OCI-M1 (cell line): ENCODE results near the gene SORBS1.

ENCODE experiments used
- DNase-seq: peaks from one replicate; lab custom pipeline; 2025; lab: John Stamatoyannopoulos, UW

SORBS1 gene

GRCh38 chr10:95561177-95561863 is at the start of gene SORBS1:
Gene SORBS1 (minus strand): TSS chr10:95561371. CDS start chr10:95441135, 120,236 bp downstream.
- peak; percentile 99 for DNase-seq

DNA sequence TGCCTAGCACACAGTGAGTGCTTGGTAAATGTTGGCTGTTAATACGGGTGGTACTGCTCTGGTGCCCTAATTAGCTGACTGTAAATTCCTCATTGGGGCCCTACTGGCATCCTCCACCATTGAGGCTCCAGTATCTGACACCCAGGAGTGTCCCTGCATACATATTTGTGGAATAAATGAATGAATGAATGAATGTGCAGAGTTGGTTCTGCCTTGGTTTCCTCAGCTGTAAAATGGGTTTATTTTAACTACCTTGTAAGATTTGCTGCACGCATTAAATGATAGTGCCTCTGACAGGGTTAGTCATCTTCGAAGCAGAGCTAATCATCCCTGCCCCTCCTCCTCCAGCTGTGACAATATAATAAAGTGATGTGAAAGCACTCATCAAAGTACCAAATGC is 49.6 kb upstream of the SORBS1 start:
- no peak for DNase-seq

DNA sequence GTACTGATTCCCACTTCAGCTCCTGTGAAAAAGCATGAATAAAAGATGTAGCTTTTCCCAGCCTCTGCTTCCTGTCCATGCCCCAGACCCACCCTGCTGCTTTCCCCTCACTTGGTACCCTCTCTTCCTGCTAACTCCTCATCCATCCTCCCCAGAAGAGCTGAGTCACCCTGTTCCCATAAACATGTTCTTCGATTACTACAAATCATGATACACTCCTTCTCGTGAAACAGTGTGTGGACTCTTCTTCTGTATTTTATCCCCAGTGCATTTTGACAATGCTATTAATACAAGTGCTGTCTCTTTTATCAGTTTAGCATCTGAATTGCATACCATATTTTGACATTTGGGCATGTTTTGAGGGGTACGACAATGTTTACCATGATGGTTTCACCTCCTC is 45.8 kb upstream of the SORBS1 start:
- DNase-seq = no peak

- DNase-seq = no peak
Measured at GRCh38 chr10:95605163-95605562, 44.0 kb upstream of the SORBS1 start.

GRCh38 chr10:95604630-95605029 is 43.5 kb upstream of the SORBS1 start:
- no peak for DNase-seq

DNA sequence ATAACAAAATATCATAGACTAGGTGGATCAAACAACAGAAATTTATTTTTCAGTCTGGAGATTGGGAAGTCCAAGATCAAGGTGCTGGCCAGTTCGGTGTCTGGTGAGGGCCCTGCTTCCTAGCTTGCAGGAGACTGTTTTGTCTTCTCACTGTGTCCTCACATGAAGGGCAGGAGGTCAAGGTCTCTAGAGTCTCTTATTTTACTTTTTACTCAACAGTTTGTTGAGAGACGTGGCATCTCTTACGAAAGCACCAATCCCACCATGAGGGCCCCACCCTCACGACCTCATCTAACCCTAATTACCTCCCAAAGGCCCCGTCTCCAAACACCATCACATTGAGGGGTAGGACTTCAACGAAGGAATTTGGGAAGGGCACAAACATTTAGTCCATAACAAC is 41.2 kb upstream of the SORBS1 start:
- no peak for DNase-seq

DNA sequence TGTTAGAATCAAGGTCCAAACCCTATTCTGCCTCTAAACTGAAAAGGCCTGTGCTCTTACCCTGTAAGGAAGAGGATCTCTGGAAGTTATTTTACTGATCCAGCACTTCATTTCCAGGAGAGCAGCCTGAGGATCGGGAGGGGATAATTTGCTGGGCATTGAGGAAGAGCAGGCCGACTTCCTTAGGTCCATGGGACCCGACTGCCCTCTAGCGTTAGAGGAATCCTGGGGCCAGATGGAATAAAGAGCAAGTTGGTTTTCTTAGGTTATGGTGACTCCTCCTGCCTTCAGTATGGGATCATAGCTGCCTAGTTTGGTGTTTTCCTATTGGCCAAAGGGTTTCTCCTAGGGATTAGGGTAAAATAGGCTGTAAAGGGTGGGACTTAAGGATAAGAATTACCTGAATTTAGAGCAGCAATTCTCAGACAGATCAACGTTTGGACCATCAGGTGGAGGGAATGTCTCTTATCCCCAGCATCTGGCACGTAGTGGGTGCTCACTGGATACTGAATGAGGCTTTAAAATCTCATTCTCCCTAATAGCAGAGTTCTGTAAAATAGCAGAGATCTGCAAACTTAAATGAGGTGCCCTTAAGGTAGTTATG is 40.0 kb upstream of the SORBS1 start:
- peak; percentile 94 for DNase-seq

GRCh38 chr10:95600158-95600557 is 39.0 kb upstream of the SORBS1 start:
- DNase-seq = no peak

GRCh38 chr10:95597788-95598187 is 36.6 kb upstream of the SORBS1 start:
- DNase-seq = no peak

DNA sequence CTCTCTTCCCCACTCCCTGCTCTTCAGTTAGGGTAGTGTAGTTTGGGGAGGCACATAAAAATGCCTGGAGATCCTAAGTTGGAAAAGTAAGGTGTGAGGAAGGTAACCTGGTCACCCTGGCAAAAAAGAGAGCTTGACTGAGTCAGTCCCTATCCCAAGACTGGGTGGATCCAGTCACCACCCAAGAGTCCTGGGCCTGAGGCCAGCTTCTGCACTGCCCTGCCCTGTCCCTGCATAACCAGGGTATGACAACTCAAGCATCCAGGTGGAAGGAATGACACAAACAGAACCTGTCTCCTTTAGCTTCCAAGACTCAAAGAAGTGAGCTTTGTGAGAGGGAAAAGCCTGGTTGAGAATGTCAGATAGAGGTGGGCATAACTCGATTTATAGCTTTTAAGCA is 26.9 kb upstream of the SORBS1 start:
- no peak for DNase-seq

DNA sequence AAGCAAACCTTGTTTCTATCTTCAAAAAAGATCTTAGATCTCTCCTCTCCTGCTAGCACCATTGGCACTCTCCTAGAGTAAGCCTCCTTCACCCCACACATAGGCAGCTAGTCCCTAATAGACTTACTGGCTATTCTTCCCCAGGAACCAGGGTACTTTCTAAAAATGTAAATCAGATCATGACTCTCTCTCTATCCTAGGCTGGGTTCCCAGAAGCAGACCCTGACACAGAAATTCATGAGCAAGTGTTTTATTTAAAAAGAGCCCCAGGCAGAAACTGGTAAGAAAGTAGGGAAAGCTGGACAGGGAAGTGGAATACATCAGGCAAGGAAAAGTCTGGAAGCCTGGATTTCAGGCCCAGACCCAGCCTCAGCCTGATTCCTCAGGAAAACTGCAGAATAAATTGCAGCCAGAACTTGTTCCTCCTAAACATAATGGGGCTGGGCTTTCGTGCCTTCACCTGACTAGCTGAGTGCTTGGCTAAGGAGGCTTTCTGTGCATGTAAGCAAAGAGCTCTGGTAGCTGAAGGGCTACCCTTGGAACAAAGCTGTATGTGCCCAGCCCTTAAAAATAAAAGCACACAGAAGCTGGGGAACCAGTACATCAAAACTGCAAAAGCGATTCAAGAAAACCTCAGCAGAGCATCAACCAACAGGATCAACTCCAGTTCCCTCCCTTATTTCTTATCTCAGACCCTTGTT is 18.8 kb upstream of the SORBS1 start:
- DNase-seq = no peak

DNA sequence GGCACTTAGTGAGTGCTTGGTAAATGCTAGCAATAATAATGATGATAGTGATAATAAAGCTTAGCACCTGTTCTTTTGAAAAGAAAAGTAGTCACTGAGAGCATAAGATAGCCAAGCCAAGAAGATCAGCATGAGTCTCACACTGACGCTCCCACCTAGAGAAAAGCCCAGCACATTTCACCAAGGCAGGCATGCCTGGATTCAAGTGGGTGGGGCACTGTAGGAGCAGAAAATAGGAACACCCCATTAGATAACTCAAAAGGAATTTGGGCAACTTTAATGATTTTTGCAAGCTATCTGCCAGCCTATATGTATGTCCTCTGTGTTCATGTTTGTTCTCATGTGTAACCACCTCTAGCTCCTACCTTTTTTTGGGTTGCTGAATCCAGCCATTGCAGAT is 18.1 kb upstream of the SORBS1 start:
- DNase-seq = no peak

DNA sequence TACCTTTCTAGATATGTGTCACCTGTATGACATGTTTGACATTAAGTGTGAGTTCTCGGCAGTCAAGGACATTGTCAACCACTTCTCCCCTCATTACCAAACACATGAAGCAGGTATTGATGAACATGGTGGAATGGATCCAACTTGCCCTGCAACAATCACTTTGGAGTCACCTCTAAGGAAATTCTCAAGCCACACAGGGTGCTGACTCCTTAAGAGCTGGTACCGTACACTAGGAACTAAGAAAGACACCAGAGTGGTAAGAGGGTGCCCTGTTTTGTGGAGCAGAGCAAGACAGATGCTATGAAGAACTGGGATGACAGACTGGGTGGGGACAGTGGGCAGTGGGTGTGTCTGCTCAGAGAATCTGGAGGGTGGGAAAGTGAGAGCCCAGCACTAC is 17.4 kb upstream of the SORBS1 start:
- DNase-seq = no peak

GRCh38 chr10:95574649-95575365 is 13.6 kb upstream of the SORBS1 start:
- no peak for DNase-seq

DNA sequence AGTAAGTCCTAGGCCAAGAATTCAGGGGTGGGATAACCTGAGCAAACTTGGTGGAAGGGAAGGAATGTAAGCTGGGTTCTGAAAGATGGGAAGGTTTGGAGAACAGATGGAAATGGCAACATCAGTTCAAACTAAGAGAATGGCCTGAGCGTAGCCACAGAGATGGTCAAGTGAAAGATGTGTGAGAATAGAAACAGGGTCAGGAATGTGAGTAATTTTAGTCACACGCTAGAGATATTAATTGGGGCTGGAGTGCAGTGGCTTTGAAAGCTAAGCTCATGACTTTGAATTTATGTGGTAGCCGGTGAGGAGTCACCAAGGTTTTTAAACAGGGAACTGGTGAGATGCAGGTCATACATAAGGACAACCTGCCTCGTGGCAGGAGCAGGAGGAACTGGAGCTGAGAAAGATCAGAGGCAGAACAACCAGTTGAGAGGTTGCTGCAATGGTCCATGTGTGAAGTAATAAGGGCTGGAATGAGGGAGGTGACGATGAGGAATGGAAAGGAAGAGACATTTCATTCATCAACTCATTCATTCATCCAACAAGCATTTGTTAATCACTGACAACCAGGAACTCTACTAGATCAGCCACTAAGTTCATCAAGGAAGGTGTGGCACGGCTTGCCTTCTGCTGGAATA is 12.9 kb upstream of the SORBS1 start:
- no peak for DNase-seq

GRCh38 chr10:95573527-95573926 is 12.4 kb upstream of the SORBS1 start:
- no peak for DNase-seq

- no peak for DNase-seq
Measured at GRCh38 chr10:95572131-95572820, 11.1 kb upstream of the SORBS1 start.

- no peak for DNase-seq
Measured at GRCh38 chr10:95571390-95571789, 10.2 kb upstream of the SORBS1 start.

- no peak for DNase-seq
Measured at GRCh38 chr10:95569368-95569767, 8.2 kb upstream of the SORBS1 start.

- no peak for DNase-seq
Measured at GRCh38 chr10:95567903-95568630, 6.9 kb upstream of the SORBS1 start.

GRCh38 chr10:95566136-95566535 is 5.0 kb upstream of the SORBS1 start:
- no peak for DNase-seq
